ENCODE measurements around the gene SOX1.

Gene SOX1

GRCh38 chr13:112060282-112060830, 6.6 kb upstream of the SOX1 start:
- TF ChIP-seq CTCF (IDR thresholded peaks at IDR 0.05), result no peak
- H3K4me3 ChIP-seq (ENCODE audit: low read depth, low read length), result no peak overlapping the region
- H2AFZ ChIP-seq, result no peak overlapping the region
- H3K4me1 ChIP-seq, result no peaks in the 10 kb centered on the region
- H3K9ac ChIP-seq, result no peak overlapping the region
- H3K27me3 ChIP-seq (ENCODE audit: control insufficient read depth, insufficient read depth, low read length), result peaks cover 29% of the 10 kb centered on the region
- H3K4me2 ChIP-seq (ENCODE audit: low read length), result no peak overlapping the region
- H3K27ac ChIP-seq, result no peak overlapping the region
- H3K79me2 ChIP-seq, result no peaks in the 10 kb centered on the region
- no peaks in the 10 kb centered on the region for H3K9me3 ChIP-seq (ENCODE audit: control insufficient read depth, low read length)
- H3K36me3 ChIP-seq (ENCODE audit: control insufficient read depth, insufficient read depth, low read length), result no peaks in the 10 kb centered on the region

GRCh38 chr13:112060899-112061366, 6.0 kb upstream of the SOX1 start:
- H3K4me1 ChIP-seq, result no peaks in the 10 kb centered on the region
- H3K27me3 ChIP-seq (ENCODE audit: control insufficient read depth, insufficient read depth, low read length), result peaks cover 32% of the 10 kb centered on the region

GRCh38 chr13:112061367-112062061, 5.4 kb upstream of the SOX1 start:
- H3K27ac ChIP-seq, result no peak overlapping the region
- H3K27me3 ChIP-seq (ENCODE audit: control insufficient read depth, insufficient read depth, low read length), result peaks cover 32% of the 10 kb centered on the region

More at GRCh38 chr13:112060899-112061366, 6.0 kb upstream of the SOX1 start:
- no peaks in the 10 kb centered on the region for H3K79me2 ChIP-seq
- H3K9ac ChIP-seq, result no peak overlapping the region
- H3K9me3 ChIP-seq (ENCODE audit: control insufficient read depth, low read length), result no peaks in the 10 kb centered on the region
- no peak for TF ChIP-seq CTCF (IDR thresholded peaks at IDR 0.05)
- H3K4me3 ChIP-seq (ENCODE audit: low read depth, low read length), result no peak overlapping the region
- no peak overlapping the region for H3K27ac ChIP-seq
- H3K4me2 ChIP-seq (ENCODE audit: low read length), result no peak overlapping the region
- no peak overlapping the region for H2AFZ ChIP-seq
- no peaks in the 10 kb centered on the region for H3K36me3 ChIP-seq (ENCODE audit: control insufficient read depth, insufficient read depth, low read length)

GRCh38 chr13:112062072-112062567, 4.8 kb upstream of the SOX1 start:
- Histone ChIP-seq H3K27me3 (ENCODE audit: control insufficient read depth, insufficient read depth, low read length) (peaks cover 32% of the 10 kb centered on the region), H3K9ac (no peak overlapping the region), H3K79me2 (no peaks in the 10 kb centered on the region), H2AFZ (no peak overlapping the region), H3K4me3 (ENCODE audit: low read depth, low read length) (no peak overlapping the region), H3K36me3 (ENCODE audit: control insufficient read depth, insufficient read depth, low read length) (no peaks in the 10 kb centered on the region), H3K4me1 (no peaks in the 10 kb centered on the region), H3K4me2 (ENCODE audit: low read length) (no peak overlapping the region), H3K27ac (no peak overlapping the region), H3K9me3 (ENCODE audit: control insufficient read depth, low read length) (no peaks in the 10 kb centered on the region)
- no peak for TF ChIP-seq CTCF (IDR thresholded peaks at IDR 0.05)

More at GRCh38 chr13:112061367-112062061, 5.4 kb upstream of the SOX1 start:
- Histone ChIP-seq H3K79me2 (no peaks in the 10 kb centered on the region), H3K4me2 (ENCODE audit: low read length) (no peak overlapping the region), H3K36me3 (ENCODE audit: control insufficient read depth, insufficient read depth, low read length) (no peaks in the 10 kb centered on the region), H3K4me3 (ENCODE audit: low read depth, low read length) (no peak overlapping the region), H3K9me3 (ENCODE audit: control insufficient read depth, low read length) (no peaks in the 10 kb centered on the region), H2AFZ (no peak overlapping the region), H3K4me1 (no peaks in the 10 kb centered on the region), H3K9ac (no peak overlapping the region)
- TF ChIP-seq CTCF (IDR thresholded peaks at IDR 0.05), result no peak

All from parathyroid adenoma (tissue), 2 donors.